Measurements from ENCODE around the gene AGPS. TPM values are rescaled to one million over a fixed set of nuclear protein-coding genes. Genes with fewer than 3 reads are reported as not detected.

Gene AGPS
- 10 to 100 TPM; 28.2 to 30.6 (median 28.5) TPM for total RNA-seq

DNA sequence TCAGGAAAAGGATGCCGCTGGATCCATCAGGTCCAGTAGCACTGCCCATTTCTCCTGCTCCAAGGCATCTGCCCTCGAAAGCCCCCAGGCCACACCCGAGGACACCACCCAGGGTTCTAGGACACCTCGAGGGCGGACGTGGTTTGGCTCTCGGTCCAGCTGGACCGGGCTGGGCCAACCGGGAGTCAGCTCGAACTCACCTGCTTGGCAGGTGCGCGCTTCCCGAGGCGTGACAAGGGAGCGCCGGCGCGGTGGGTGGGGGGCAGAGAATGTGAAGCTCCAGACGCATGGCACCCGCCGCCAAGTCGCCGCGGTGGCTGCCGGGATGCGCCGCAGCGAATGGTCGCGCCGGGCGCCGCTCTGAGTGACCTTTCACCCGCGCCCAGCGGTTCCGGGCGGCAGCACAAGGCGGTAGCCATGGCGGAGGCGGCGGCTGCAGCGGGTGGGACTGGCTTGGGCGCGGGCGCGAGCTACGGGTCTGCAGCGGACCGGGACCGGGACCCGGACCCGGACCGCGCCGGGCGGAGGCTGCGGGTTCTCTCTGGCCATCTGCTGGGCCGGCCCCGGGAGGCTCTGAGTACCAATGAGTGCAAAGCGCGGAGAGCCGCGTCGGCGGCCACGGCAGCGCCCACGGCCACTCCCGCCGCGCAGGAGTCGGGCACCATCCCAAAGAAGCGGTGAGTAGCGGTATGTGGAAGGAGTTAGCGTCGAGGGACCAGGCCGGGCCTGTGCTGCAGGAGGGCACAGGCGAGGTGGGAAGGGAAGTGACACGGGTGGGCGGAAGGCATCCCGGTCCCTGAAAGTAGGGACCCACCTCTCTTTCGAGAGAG, at the start of gene AGPS:
Gene AGPS (plus strand): TSS at position 401 of the 830 bp plus-strand sequence. CDS start 17 bp downstream, at position 418.
- TF ChIP-seq POLR2AphosphoS5 (IDR thresholded peaks at IDR 0.05), result peak in 2 of 3 donors; percentile 10 to 21
- no peak for TF ChIP-seq POLR2A (IDR thresholded peaks at IDR 0.05)
- TF ChIP-seq CTCF (IDR thresholded peaks at IDR 0.05), result peak in 2 of 3 donors; percentile 26 to 31
- Histone ChIP-seq H3K27ac (peak within 1 kb of the TSS; percentile 69 to 77), H3K27me3 (no peaks in the 10 kb centered on the region), H3K4me1 (no peaks in the 10 kb centered on the region), H3K4me3 (peak within 1 kb of the TSS; percentile 73 to 82 (median 81)), H3K36me3 (no peaks in the 10 kb centered on the region), H3K9me3 (no peaks in the 10 kb centered on the region)
- peak; percentile 37 to 59 for DNase-seq (ENCODE audit: low spot score in 2 of 2)
- intact Hi-C loops (cut with DNase I; ENCODE audit: low total_unique reads), result no loop called here

DNA sequence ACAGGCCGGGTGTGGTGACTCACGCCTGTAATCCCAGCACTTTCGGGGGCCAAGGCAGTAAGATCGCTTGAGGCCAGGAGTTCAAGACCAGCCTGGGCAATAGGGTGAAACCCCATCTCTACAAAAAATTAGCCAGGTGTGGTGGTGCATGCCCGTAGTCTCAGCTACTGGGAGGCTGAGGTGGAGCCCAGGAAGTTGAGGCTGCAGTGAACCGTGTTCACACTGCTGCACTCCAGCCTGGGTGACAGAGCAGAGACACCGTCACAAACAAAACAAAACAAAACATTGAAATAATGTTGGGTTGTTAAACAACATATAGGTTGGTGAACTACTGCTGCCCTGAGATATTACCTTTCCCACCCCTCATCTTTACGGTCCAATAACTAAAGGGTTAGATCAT, 48.8 kb upstream of the AGPS start:
- no peaks in the 10 kb centered on the region for H3K4me1 ChIP-seq
- no peak for TF ChIP-seq POLR2A (IDR thresholded peaks at IDR 0.05)
- TF ChIP-seq CTCF (IDR thresholded peaks at IDR 0.05), result no peak
- no peak for TF ChIP-seq POLR2AphosphoS5 (IDR thresholded peaks at IDR 0.05)
- DNase-seq (ENCODE audit: low spot score in 2 of 2), result no peak
- H3K4me3 ChIP-seq, result no peak overlapping the region
- no peaks in the 10 kb centered on the region for H3K9me3 ChIP-seq
- H3K36me3 ChIP-seq, result no peaks in the 10 kb centered on the region
- intact Hi-C loops (cut with DNase I; ENCODE audit: low total_unique reads), result no loop called here
- H3K27ac ChIP-seq, result no peak overlapping the region
- H3K27me3 ChIP-seq, result no peaks in the 10 kb centered on the region

GRCh38 chr2:177344316-177344715, 48.3 kb upstream of the AGPS start:
- H3K27ac ChIP-seq, result no peak overlapping the region
- H3K27me3 ChIP-seq, result no peaks in the 10 kb centered on the region
- H3K36me3 ChIP-seq, result no peaks in the 10 kb centered on the region
- intact Hi-C loops (cut with DNase I; ENCODE audit: low total_unique reads), result no loop called here
- no peak for TF ChIP-seq CTCF (IDR thresholded peaks at IDR 0.05)
- no peak for TF ChIP-seq POLR2A (IDR thresholded peaks at IDR 0.05)
- TF ChIP-seq POLR2AphosphoS5 (IDR thresholded peaks at IDR 0.05), result no peak
- DNase-seq (ENCODE audit: low spot score in 2 of 2), result no peak
- no peaks in the 10 kb centered on the region for H3K4me1 ChIP-seq
- no peaks in the 10 kb centered on the region for H3K9me3 ChIP-seq
- H3K4me3 ChIP-seq, result no peak overlapping the region

GRCh38 chr2:177346192-177346591, 46.4 kb upstream of the AGPS start:
- no peak for TF ChIP-seq POLR2A (IDR thresholded peaks at IDR 0.05)
- no peak for TF ChIP-seq POLR2AphosphoS5 (IDR thresholded peaks at IDR 0.05)
- TF ChIP-seq CTCF (IDR thresholded peaks at IDR 0.05), result no peak
- H3K36me3 ChIP-seq, result no peaks in the 10 kb centered on the region
- intact Hi-C loops (cut with DNase I; ENCODE audit: low total_unique reads), result no loop called here

DNA sequence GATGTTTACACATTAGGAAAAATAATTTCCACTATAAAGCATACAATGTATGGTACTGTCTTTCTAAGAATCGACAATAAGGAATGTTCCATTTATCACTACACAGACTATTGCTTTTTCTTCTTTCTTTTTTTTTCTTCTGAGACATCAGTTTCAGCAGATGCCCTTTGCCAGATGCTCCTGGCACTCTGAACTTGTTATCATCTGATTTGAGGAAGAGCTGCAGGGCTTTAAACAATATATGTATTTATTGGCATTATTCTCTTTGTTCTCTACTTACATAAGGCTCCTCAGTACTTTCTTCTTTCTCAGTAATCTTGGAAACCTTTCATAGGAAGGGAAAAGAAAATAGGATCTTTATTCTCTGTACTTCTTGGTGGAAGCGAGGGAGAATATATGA, 45.0 kb upstream of the AGPS start:
- no peak for DNase-seq (ENCODE audit: low spot score in 2 of 2)
- H3K4me1 ChIP-seq, result peaks cover 0 to 5% of the 10 kb centered on the region in 2 donors
- intact Hi-C loops (cut with DNase I; ENCODE audit: low total_unique reads), result no loop called here
- TF ChIP-seq POLR2A (IDR thresholded peaks at IDR 0.05) (no peak), POLR2AphosphoS5 (IDR thresholded peaks at IDR 0.05) (no peak), CTCF (IDR thresholded peaks at IDR 0.05) (no peak)
- no peaks in the 10 kb centered on the region for H3K27me3 ChIP-seq
- H3K4me3 ChIP-seq, result no peak overlapping the region
- no peak overlapping the region for H3K27ac ChIP-seq
- H3K36me3 ChIP-seq, result no peaks in the 10 kb centered on the region
- no peaks in the 10 kb centered on the region for H3K9me3 ChIP-seq

More at GRCh38 chr2:177346192-177346591, 46.4 kb upstream of the AGPS start:
- no peak for DNase-seq (ENCODE audit: low spot score in 2 of 2)
- no peaks in the 10 kb centered on the region for H3K9me3 ChIP-seq
- H3K27me3 ChIP-seq, result no peaks in the 10 kb centered on the region
- H3K4me1 ChIP-seq, result no peaks in the 10 kb centered on the region
- H3K27ac ChIP-seq, result no peak overlapping the region
- H3K4me3 ChIP-seq, result no peak overlapping the region
